ENCODE results near the gene TLX2. TPM values are rescaled to one million over a fixed set of nuclear protein-coding genes. Genes with fewer than 3 reads are reported as not detected.
A peak's percentile ranks its signal among the peaks of the same experiment; 100 is the strongest.

TLX2 gene
- total and polyA plus RNA-seq, 2 of the 13 experiments (the other 11 are each of a cell fraction or from before 2014, with no cell fraction given), result 0.05 to 0.20 TPM

DNA sequence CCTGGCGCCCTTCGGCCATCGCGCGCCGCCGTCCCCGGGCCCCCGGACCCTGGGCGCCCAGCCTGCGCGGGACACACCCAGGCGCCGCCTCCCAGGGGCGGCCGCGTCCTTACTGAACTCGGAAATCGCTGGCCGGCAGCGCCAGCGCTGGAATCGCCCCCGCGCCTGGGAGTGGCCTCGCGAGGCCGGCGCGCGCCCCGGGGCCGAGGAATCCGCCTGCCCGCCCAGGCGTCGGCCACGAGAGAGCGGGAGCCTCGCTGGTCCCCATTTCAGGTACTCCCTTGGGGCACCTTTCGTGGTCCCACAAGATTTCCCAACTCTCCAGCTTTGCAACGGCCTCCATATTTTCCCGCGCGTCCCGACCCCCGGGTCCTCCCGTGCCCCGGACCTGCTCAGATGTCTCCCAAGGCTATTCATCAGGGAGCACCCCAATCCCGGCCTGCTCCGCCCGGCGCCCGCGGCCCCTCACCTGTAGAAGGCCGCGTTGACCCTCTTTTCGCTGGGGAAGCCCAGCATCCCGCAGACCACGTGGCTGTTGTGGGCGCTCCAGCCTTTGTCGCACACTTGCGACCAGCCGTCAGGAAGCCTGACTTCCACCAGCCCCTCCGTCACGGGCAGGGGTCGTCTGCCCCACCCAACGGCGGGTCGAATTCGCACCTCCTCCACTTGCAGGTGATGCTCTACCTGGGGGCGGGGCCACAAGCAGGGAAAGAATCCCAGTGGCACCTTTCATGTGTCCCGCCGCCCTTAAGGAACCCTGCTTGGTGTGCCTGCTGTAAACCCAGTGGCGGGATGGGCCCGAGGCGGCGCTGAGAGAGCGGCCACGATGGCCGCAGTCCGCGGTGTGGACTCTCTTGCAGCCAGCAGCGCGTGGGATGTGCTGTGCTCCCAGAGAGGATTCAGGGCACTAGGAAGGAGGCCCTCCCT, 34.9 kb downstream of the TLX2 start (continued):
- TF ChIP-seq, protein P1, sequence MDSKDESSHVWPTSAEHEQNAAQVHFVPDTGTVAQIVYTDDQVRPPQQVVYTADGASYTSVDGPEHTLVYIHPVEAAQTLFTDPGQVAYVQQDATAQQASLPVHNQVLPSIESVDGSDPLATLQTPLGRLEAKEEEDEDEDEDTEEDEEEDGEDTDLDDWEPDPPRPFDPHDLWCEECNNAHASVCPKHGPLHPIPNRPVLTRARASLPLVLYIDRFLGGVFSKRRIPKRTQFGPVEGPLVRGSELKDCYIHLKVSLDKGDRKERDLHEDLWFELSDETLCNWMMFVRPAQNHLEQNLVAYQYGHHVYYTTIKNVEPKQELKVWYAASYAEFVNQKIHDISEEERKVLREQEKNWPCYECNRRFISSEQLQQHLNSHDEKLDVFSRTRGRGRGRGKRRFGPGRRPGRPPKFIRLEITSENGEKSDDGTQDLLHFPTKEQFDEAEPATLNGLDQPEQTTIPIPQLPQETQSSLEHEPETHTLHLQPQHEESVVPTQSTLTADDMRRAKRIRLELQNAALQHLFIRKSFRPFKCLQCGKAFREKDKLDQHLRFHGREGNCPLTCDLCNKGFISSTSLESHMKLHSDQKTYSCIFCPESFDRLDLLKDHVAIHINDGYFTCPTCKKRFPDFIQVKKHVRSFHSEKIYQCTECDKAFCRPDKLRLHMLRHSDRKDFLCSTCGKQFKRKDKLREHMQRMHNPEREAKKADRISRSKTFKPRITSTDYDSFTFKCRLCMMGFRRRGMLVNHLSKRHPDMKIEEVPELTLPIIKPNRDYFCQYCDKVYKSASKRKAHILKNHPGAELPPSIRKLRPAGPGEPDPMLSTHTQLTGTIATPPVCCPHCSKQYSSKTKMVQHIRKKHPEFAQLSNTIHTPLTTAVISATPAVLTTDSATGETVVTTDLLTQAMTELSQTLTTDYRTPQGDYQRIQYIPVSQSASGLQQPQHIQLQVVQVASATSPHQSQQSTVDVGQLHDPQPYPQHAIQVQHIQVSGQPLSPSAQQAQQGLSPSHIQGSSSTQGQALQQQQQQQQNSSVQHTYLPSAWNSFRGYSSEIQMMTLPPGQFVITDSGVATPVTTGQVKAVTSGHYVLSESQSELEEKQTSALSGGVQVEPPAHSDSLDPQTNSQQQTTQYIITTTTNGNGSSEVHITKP (CRISPR knock-in tag; IDR thresholded peaks at IDR 0.05; ENCODE audit: low read depth), result no peak
- TF ChIP-seq ZBTB3 (CRISPR knock-in tag; IDR thresholded peaks at IDR 0.05; ENCODE audit: borderline replicate concordance, low read depth) (no peak), AGO2 (optimal IDR thresholded peaks at IDR 0.05; ENCODE audit: low read depth, low read length) (no peak), TCF7 (IDR thresholded peaks at IDR 0.05; ENCODE audit: low read depth) (no peak), ZNF7 (CRISPR knock-in tag; IDR thresholded peaks at IDR 0.05) (no peak), KDM6A (CRISPR knock-in tag; IDR thresholded peaks at IDR 0.05; ENCODE audit: low read depth) (no peak), ZNF383 (CRISPR knock-in tag; IDR thresholded peaks at IDR 0.05; ENCODE audit: borderline replicate concordance) (no peak), PHF5A (CRISPR knock-in tag; IDR thresholded peaks at IDR 0.05; ENCODE audit: low read depth, unreplicated experiment) (no peak), CENPT (CRISPR knock-in tag; IDR thresholded peaks at IDR 0.05; ENCODE audit: low read depth) (no peak)
- TF ChIP-seq, protein P2, sequence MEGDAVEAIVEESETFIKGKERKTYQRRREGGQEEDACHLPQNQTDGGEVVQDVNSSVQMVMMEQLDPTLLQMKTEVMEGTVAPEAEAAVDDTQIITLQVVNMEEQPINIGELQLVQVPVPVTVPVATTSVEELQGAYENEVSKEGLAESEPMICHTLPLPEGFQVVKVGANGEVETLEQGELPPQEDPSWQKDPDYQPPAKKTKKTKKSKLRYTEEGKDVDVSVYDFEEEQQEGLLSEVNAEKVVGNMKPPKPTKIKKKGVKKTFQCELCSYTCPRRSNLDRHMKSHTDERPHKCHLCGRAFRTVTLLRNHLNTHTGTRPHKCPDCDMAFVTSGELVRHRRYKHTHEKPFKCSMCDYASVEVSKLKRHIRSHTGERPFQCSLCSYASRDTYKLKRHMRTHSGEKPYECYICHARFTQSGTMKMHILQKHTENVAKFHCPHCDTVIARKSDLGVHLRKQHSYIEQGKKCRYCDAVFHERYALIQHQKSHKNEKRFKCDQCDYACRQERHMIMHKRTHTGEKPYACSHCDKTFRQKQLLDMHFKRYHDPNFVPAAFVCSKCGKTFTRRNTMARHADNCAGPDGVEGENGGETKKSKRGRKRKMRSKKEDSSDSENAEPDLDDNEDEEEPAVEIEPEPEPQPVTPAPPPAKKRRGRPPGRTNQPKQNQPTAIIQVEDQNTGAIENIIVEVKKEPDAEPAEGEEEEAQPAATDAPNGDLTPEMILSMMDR (CRISPR knock-in tag; IDR thresholded peaks at IDR 0.05), result peak; percentile 11; the same call in 1 of the 2 replicates
- TF ChIP-seq, protein P3, sequence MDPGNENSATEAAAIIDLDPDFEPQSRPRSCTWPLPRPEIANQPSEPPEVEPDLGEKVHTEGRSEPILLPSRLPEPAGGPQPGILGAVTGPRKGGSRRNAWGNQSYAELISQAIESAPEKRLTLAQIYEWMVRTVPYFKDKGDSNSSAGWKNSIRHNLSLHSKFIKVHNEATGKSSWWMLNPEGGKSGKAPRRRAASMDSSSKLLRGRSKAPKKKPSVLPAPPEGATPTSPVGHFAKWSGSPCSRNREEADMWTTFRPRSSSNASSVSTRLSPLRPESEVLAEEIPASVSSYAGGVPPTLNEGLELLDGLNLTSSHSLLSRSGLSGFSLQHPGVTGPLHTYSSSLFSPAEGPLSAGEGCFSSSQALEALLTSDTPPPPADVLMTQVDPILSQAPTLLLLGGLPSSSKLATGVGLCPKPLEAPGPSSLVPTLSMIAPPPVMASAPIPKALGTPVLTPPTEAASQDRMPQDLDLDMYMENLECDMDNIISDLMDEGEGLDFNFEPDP (CRISPR knock-in tag; conservative IDR thresholded peaks at IDR 0.05), result no peak
- TF ChIP-seq, protein P4, sequence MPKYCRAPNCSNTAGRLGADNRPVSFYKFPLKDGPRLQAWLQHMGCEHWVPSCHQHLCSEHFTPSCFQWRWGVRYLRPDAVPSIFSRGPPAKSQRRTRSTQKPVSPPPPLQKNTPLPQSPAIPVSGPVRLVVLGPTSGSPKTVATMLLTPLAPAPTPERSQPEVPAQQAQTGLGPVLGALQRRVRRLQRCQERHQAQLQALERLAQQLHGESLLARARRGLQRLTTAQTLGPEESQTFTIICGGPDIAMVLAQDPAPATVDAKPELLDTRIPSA (CRISPR knock-in tag; IDR thresholded peaks at IDR 0.05; ENCODE audit: borderline replicate concordance), result no peak
- TF ChIP-seq, protein P5, sequence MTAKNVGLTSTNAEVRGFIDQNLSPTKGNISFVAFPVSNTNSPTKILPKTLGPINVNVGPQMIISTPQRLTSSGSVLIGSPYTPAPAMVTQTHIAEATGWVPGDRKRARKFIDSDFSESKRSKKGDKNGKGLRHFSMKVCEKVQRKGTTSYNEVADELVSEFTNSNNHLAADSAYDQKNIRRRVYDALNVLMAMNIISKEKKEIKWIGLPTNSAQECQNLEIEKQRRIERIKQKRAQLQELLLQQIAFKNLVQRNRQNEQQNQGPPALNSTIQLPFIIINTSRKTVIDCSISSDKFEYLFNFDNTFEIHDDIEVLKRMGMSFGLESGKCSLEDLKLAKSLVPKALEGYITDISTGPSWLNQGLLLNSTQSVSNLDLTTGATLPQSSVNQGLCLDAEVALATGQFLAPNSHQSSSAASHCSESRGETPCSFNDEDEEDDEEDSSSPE (CRISPR knock-in tag; IDR thresholded peaks at IDR 0.05), result peak; percentile 70
- TF ChIP-seq, protein P6, sequence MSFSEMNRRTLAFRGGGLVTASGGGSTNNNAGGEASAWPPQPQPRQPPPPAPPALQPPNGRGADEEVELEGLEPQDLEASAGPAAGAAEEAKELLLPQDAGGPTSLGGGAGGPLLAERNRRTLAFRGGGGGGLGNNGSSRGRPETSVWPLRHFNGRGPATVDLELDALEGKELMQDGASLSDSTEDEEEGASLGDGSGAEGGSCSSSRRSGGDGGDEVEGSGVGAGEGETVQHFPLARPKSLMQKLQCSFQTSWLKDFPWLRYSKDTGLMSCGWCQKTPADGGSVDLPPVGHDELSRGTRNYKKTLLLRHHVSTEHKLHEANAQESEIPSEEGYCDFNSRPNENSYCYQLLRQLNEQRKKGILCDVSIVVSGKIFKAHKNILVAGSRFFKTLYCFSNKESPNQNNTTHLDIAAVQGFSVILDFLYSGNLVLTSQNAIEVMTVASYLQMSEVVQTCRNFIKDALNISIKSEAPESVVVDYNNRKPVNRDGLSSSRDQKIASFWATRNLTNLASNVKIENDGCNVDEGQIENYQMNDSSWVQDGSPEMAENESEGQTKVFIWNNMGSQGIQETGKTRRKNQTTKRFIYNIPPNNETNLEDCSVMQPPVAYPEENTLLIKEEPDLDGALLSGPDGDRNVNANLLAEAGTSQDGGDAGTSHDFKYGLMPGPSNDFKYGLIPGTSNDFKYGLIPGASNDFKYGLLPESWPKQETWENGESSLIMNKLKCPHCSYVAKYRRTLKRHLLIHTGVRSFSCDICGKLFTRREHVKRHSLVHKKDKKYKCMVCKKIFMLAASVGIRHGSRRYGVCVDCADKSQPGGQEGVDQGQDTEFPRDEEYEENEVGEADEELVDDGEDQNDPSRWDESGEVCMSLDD (CRISPR knock-in tag; IDR thresholded peaks at IDR 0.05; ENCODE audit: borderline replicate concordance), result no peak; the same call in 1 of the 2 replicates

Data from HepG2 (cell line).